Fibroblast of skin of back (primary cell): ENCODE measurements around the gene DIP2A.
"Not testable (repeated sequence)": the region's sequence is repeated elsewhere in the genome, so short reads cannot be mapped to it uniquely, and the experiment has no call there.

Experiments used
- DNase-seq: peaks from one replicate; pipeline ENCODE4 v3.0.0-alpha.2; 2013

Gene DIP2A

DNA sequence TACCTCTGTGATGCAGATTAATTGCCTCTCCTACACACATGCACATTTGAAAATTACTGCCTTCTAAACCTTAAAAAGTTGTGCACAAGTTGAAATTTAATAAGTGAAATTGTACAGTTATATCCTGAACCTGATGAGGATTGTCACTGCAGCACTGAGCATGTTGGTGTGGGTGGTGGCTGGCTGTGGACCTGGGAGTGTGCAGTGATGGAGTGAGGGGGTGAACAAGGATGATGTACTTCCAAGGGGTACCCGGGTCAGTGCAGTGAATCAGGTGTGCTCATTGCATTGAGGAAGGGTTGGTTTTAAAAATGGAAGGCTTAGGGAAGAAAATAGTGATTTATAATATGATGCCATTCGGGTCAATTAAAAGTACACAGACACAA, 24.1 kb downstream of the DIP2A start:
- DNase-seq = no peak

DNA sequence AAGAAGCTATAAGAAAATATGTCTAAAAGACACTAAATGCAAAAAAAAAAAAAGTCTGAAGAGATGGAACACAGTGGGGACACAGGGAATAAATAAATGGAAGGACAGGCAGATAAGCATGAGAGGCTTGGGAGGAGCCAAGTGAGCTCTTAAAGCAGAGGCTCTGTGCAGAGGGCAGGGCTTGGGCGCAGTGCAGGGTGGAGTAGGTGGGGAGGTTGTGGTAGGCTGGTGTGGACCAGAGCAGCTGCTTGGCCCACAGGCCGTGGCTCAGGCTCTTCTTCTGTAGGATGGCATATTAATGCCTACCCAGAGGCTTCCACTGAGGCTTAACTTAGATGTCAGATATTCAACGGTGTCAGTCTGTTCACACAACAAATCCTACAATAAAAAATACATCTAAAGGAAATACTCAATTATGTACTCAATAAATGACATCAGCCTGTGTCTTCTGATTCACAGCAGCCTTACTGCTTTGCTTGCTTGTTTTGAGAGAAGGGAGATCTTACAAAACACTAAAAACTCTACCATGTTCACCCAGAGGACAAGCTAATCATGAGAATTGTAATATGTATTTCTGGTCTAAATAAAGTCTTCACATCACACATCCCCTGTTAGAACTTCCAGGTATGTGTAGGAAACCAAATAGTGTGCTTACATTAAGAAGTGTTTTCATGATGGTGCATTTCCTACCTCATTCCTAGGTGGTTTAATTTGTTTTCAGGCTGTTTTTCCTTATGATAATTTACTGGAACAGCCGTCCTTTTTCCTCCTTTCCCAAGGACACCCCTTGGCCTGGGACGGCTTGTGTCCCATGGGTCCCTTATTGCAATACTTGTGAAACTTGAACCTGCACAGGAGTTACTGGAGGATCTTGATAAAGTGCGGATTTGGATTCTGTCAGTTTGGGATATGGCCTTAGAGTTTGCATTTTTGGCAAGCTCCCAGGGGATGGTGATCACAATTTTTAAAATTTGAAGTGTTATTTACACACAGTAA, 24.9 kb downstream of the DIP2A start:
- DNase-seq = no peak

- no peak for DNase-seq
Observed at GRCh38 chr21:46486481-46487126, 27.9 kb downstream of the DIP2A start.

- DNase-seq = no peak
Observed at GRCh38 chr21:46489162-46489663, 30.5 kb downstream of the DIP2A start.

- no peak for DNase-seq
Observed at GRCh38 chr21:46489800-46490199, 31.1 kb downstream of the DIP2A start.

DNA sequence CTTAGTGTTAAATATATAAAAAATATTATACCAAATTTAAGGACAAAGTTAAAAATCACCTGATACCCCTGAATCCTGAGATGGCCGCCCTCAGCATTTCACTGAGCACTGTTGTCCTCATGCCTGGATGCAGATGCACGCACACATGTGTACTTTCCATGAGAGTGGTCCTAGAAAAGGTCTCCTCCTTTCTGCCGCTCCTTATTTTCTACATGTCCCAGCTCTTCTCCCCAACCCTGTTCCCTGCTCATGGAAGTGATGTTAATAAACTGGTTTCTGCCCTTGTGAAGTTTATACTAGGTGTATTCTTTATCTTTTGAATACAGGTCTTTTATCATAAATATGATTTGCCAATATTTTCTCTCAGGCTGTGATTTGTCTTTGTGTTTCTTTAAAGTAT, 32.9 kb downstream of the DIP2A start:
- DNase-seq = no peak

GRCh38 chr21:46492851-46493250, 34.2 kb downstream of the DIP2A start:
- no peak for DNase-seq

DNA sequence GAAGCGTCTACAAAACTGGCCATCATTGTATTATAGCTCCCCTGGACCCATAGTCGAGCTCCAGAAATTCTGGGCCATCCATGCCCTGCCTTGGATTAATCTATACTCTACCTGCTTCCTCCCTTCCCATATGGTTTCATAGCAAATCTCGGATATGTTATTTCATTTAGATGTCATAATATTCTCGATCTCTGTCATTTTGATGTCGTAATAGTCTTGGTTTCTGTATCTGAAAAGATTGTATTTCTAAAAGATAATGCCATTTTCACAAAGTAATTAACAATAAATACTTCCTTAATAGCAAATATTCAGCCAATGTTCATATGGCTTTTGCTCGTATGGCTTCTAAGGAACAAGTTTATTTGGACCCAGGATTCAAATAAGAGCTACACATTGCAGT, 35.1 kb downstream of the DIP2A start:
- DNase-seq = no peak

DNA sequence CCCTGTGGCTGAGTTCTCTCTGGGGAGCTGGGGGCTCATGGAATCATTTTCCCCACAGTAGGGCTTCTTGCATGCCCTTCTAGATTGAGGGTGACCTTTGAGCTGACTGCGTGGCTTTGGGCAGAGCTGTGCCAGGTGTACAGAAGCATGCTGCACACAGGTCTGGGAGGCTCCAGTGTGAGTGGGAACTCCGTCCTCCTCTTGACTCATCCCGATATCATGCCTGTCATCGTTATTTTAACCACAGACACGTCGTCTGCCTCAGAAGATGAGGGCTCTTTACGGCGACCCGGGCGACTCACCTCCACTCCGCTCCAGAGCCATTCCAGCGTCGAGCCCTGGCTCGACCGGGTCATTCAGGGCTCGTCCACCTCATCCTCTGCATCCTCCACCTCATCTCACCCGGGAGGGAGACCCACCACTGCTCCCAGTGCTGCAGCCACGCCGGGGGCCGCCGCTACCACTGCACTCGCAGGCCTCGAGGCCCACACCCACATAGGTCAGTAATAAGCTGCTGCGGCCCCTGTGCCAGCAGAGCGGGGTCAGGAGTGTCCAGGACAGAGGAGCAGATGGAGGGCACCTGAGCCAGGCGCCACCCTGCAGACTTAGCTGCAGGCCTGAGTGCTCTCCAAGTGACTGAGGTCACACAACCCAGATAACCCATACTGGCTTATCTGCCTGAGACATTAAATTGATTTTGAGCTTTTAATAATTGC, 39.8 kb downstream of the DIP2A start:
- DNase-seq = no peak

DNA sequence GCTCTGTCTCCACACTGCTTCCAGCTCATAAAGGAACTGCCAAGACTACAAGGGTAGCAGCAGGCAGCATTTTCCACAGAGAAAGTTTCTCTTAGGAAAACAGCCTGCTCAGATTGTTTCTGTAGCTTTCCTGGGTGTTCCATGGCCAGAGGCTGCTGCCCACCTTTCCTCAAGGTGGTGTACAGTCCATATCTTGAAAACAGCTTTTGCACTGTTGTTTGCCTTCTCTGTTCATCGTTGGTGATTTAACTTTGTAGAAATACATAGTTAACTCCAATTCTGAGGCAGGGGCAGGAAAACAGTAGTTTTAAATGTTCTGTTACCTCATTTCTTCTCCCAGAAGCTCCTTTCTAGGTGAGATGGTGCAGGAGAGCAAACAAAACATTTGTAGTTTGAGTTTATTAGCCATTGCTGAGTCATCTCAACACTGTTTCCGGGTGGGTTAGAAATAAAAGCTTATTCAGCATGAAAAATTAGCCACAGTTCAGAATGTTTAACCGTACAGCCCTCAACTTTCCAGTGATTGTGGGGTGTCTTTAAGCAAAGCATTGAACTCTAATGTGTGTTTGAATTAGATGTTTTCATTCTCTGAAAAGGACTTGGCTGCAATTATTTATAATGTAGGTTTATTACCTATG, 41.7 kb downstream of the DIP2A start:
- DNase-seq = no peak

GRCh38 chr21:46503922-46504550, 45.3 kb downstream of the DIP2A start:
- no peak for DNase-seq

DNA sequence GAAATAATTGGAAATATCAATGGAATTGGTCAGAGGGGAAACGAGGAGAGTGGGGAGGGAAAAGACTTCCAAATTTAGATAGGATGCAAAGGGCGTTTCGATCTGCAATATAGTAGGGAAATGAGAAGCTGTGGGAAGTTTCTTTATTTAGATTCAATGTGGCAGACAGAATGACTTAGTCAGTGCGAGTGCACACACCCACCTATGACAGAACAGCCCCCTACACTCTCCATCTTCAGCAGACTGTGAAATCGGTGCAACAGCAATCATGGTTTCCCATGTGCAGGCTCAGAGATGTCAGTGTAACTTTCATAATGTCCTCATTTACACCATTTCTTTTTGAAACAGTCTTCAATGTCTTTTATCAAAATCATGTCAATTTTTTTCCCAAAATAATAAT, 46.0 kb downstream of the DIP2A start:
- no peak for DNase-seq

GRCh38 chr21:46507562-46507961, 48.9 kb downstream of the DIP2A start:
- no peak for DNase-seq

GRCh38 chr21:46509741-46510502, 51.2 kb downstream of the DIP2A start:
- DNase-seq = peak; percentile 21

GRCh38 chr21:46515109-46515508, 56.4 kb downstream of the DIP2A start:
- no peak for DNase-seq

DNA sequence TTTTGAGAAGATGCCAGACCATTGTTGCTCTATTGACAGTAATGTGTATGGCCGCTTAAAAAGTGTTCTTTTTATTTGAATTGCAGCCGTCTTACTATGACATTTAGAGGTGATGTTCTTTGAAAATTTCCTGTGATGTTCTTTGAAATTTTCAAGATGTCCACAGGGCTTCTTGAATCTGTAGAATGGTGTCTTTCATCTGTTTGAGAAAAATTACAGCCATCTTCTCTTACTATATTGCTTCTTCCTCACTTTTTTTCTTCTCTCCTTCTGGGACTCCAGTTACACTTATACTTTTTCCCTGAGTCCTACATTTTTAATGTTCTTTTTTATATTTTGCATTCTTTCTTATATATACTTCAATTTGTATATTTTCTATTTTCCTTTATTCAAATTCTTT, 57.4 kb downstream of the DIP2A start:
- DNase-seq = no peak

- no peak for DNase-seq
Observed at GRCh38 chr21:46517361-46517760, 58.7 kb downstream of the DIP2A start.

- peak; percentile 12 for DNase-seq
Observed at GRCh38 chr21:46518983-46519583, 60.4 kb downstream of the DIP2A start.

DNA sequence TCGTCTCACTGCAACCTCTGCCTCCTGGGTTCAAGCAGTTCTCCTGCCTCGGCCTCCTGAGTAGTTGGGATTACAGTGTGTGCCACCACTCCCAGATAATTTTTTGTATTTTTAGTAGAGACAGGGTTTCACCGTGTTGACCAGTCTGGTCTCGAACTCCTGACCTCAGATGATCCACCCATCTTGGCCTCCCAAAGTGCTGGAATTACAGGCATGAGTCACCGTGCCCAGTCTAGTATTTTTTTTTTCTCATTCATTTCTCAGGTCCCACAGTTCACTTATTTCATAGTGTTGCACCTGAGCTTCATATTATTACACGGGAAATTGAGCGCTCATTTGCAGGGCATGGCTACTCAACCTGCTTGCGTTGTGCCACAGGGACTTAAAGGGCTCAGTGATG, 68.7 kb downstream of the DIP2A start:
- DNase-seq = not testable (repeated sequence)

DNA sequence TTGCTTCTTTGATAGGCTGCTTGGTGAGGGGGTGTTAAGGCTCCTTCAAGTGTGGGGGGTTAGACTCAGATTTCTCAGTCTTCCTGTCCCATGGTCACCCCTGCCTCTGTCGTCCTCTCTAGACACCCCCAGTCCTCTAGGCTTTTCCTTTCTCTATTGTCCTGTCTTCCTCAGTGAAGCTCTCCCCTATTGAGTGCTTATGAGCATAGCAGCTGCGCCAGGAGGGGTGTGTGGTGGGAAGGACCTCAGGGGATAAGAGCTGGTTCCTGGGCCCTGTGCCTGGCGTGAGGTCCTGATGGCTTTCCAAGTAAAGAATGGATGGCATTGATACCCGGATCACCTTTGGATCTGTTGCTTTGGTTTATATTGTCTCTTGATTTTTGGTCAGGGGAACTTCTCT, 69.1 kb downstream of the DIP2A start:
- no peak for DNase-seq

GRCh38 chr21:46532080-46532479, 73.4 kb downstream of the DIP2A start:
- no peak for DNase-seq
